DOHH2 (cell line): ENCODE results near the gene LYZL1.

Source experiments
- H3F3A ChIP-seq: fragments of 200-600 bp; sonication (generic), shearing (Covaris generic); 2 replicates; pipeline ENCODE4 v1.6.0; 2016; ENCODE audit warnings: antibody characterized with exemption, mild to moderate bottlenecking; ENCODE audit not compliant: control insufficient read depth, insufficient read depth
- H3K27ac ChIP-seq: fragments of 200-600 bp; sonication (generic); 2 replicates; pipeline ENCODE4 v1.5.1; 2014; ENCODE audit warnings: low read depth, mild to moderate bottlenecking, low read length, moderate library complexity
- H3K27me3 ChIP-seq: fragments of 200-600 bp; sonication (generic); 2 replicates; pipeline ENCODE4 v1.6.1; 2014; ENCODE audit warnings: mild to moderate bottlenecking, low read length, mixed read lengths; ENCODE audit not compliant: control insufficient read depth
- H3K36me3 ChIP-seq: fragments of 200-600 bp; sonication (generic); 2 replicates; pipeline ENCODE4 v1.6.1; 2014; ENCODE audit warnings: mild to moderate bottlenecking, low read length, moderate library complexity, mixed read lengths; ENCODE audit not compliant: control insufficient read depth
- H3K4me1 ChIP-seq: fragments of 200-600 bp; sonication (generic); 2 replicates; pipeline ENCODE4 v1.6.1; 2014; ENCODE audit warnings: mild to moderate bottlenecking, low read length, mixed read lengths; ENCODE audit not compliant: control insufficient read depth
- H3K4me2 ChIP-seq: fragments of 200-600 bp; sonication (generic); 2 replicates; pipeline ENCODE4 v1.6.0; 2014; ENCODE audit warnings: mild to moderate bottlenecking, low read length, moderate library complexity
- H3K4me3 ChIP-seq: fragments of 200-600 bp; sonication (generic); 2 replicates; pipeline ENCODE4 v1.5.1; 2014; ENCODE audit warnings: mild to moderate bottlenecking, low read length, mixed read lengths
- H3K79me2 ChIP-seq: fragments of 200-600 bp; sonication (generic); 2 replicates; pipeline ENCODE4 v1.6.1; 2014; ENCODE audit warnings: mild to moderate bottlenecking, low read length, mixed read lengths; ENCODE audit not compliant: control insufficient read depth
- H3K9me2 ChIP-seq: fragments of 200-600 bp; sonication (generic); replicated peaks from 2 replicates; pipeline ENCODE4 v1.6.1; 2014; ENCODE audit warnings: mild to moderate bottlenecking, low read length, mixed read lengths; ENCODE audit not compliant: control insufficient read depth
- H3K9me3 ChIP-seq: fragments of 200-600 bp; sonication (generic); 2 replicates; pipeline ENCODE4 v1.6.1; 2014; ENCODE audit warnings: antibody characterized with exemption, low read length, mixed read lengths; ENCODE audit not compliant: control insufficient read depth, insufficient read depth
- H4K20me1 ChIP-seq: fragments of 200-600 bp; sonication (generic); 2 replicates; pipeline ENCODE4 v1.6.0; 2014; ENCODE audit warnings: low read depth, mild to moderate bottlenecking, antibody characterized with exemption, low read length, moderate library complexity; ENCODE audit not compliant: control insufficient read depth, insufficient read depth
- EZH2phosphoT487 ChIP-seq: fragments of 200-600 bp; sonication (generic); IDR thresholded peaks from 2 replicates; pipeline ENCODE4 v1.6.1; 2017; ENCODE audit warnings: borderline replicate concordance, mild to moderate bottlenecking, antibody characterized with exemption, low read length, moderate library complexity, mixed read lengths
- TF ChIP-seq, protein P1 (sequence below): fragments of 200-600 bp; sonication (generic); IDR thresholded peaks from one replicate; pipeline ENCODE4 v1.5.1; 2014; ENCODE audit warnings: antibody characterized with exemption, mild to moderate bottlenecking, low read depth, low read length; ENCODE audit not compliant: poor library complexity, severe bottlenecking

The LYZL1 gene

DNA sequence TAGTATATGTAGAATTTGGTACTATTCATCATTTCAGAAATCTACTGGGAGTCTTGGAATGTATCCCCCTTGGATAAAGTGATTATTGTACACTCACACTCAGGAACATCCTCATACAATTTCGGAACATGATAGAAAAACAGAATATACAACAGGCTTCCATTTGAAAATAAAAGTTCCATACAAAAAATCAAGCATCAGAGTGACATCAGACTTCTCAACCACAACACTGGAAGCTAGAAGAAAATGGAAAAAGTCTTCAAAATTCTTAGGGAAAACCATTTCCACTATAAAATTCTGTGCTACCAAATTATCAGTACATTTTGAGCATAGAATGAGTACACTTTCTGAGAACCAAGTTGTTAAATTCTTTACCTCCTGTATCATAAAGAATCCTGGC is 8.8 kb downstream of the LYZL1 start:
- Histone ChIP-seq H3K27me3 (no peaks in the 10 kb centered on the region), H3K79me2 (no peaks in the 10 kb centered on the region), H3K9me2 (no peaks in the 10 kb centered on the region), H3F3A (no peaks in the 10 kb centered on the region), H3K27ac (no peak overlapping the region), H3K4me3 (no peak overlapping the region), H3K4me1 (no peaks in the 10 kb centered on the region), H3K36me3 (no peaks in the 10 kb centered on the region), H4K20me1 (no peaks in the 10 kb centered on the region), H3K4me2 (no peak overlapping the region), H3K9me3 (no peaks in the 10 kb centered on the region)
- TF ChIP-seq EZH2phosphoT487, result no peak

DNA sequence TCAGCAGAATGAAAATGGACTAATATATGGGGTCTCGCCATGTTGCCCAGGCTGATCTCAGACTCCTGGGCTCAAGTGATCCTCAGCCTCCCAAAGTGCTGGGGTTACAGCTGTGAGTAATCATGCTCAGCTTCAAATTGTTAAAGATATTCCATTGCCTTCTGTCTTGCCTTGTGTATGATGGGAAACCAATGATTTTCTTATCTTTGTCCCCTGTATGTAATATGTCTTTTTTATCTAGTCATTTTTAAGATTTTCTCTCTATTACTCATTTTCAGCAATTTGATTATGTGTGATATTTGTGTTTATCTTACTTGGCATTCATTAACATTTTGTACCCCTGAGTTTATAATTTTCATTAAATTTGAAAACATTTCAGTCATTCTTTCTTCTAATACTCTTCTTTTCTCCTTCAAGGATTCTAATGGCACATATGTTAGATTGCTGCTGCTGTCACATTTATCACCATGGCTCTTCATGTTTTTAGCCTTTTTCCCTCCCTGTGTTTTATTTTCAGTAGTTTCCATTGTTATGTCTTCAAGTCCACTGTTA is 12.6 kb downstream of the LYZL1 start:
- H3K4me3 ChIP-seq, result no peak overlapping the region
- H4K20me1 ChIP-seq, result no peaks in the 10 kb centered on the region
- H3K27ac ChIP-seq, result no peak overlapping the region
- TF ChIP-seq, protein P1, sequence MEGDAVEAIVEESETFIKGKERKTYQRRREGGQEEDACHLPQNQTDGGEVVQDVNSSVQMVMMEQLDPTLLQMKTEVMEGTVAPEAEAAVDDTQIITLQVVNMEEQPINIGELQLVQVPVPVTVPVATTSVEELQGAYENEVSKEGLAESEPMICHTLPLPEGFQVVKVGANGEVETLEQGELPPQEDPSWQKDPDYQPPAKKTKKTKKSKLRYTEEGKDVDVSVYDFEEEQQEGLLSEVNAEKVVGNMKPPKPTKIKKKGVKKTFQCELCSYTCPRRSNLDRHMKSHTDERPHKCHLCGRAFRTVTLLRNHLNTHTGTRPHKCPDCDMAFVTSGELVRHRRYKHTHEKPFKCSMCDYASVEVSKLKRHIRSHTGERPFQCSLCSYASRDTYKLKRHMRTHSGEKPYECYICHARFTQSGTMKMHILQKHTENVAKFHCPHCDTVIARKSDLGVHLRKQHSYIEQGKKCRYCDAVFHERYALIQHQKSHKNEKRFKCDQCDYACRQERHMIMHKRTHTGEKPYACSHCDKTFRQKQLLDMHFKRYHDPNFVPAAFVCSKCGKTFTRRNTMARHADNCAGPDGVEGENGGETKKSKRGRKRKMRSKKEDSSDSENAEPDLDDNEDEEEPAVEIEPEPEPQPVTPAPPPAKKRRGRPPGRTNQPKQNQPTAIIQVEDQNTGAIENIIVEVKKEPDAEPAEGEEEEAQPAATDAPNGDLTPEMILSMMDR, result no peak
- TF ChIP-seq EZH2phosphoT487, result no peak
- no peaks in the 10 kb centered on the region for H3F3A ChIP-seq
- no peak overlapping the region for H3K4me2 ChIP-seq
- H3K79me2 ChIP-seq, result no peaks in the 10 kb centered on the region
- no peaks in the 10 kb centered on the region for H3K9me2 ChIP-seq
- H3K4me1 ChIP-seq, result no peaks in the 10 kb centered on the region
- H3K36me3 ChIP-seq, result no peaks in the 10 kb centered on the region
- no peaks in the 10 kb centered on the region for H3K27me3 ChIP-seq
- no peaks in the 10 kb centered on the region for H3K9me3 ChIP-seq

DNA sequence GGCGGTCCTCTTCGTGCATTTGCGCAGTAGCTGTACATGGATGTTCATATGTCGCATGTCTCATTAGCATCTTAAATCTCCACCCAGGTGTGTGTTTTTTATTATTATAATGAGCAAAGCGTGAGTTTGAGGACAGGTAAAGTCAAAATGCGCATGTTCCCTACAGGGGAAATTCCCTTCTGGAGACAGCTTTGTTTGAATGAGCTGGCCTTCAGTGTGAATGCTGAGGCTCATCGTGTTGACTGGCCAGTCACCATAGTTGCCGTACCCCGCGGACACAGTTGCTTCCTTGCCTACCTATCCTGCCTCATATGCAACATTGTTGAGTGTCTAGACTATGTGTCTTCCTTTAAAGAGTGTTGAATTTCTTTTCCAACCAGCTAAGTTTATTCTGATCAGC is 13.6 kb downstream of the LYZL1 start:
- Histone ChIP-seq H3K27ac (no peak overlapping the region), H3K27me3 (no peaks in the 10 kb centered on the region), H3K79me2 (no peaks in the 10 kb centered on the region), H3K4me2 (no peak overlapping the region), H4K20me1 (no peaks in the 10 kb centered on the region), H3K36me3 (no peaks in the 10 kb centered on the region), H3K4me1 (no peaks in the 10 kb centered on the region), H3K4me3 (no peak overlapping the region), H3K9me2 (no peaks in the 10 kb centered on the region), H3K9me3 (no peaks in the 10 kb centered on the region), H3F3A (no peaks in the 10 kb centered on the region)
- no peak for TF ChIP-seq EZH2phosphoT487
- TF ChIP-seq, protein P1, result no peak

DNA sequence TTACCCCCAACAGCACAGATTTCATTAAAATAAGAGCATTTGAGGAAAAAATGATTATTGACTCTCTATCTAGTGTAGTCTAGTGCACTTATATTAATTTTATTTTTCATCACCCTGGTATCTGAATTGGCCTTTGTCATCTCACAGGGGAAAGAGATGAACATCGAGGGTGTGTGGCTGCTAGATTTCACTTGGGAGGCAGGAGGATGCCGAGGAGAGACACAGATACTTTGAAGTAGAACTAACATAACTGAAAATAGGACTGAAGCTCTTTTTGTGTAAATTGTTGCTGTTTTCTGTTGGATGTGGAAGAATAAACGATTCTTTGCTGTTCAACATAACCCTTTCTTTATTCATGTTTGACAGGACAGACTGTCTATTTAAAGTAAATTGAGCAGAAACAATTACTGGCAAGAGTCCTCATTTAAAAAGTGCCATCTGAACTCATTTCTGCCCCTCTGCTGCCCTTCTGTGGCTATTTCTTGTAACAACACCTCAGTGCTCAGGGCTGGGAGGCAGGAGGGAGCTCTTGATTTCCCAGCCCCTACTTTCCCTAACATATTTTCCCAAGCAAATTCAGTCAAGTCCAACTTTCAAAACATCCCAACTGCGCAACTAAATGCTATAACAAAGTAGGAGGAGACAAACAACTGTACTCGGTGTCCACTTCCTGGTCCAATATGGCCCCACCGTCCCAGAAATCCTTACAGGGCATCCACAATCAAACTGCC is 15.6 kb downstream of the LYZL1 start:
- Histone ChIP-seq H4K20me1 (no peaks in the 10 kb centered on the region), H3K4me1 (no peaks in the 10 kb centered on the region), H3K4me3 (no peak overlapping the region), H3K79me2 (no peaks in the 10 kb centered on the region), H3K9me3 (no peaks in the 10 kb centered on the region), H3K36me3 (no peaks in the 10 kb centered on the region), H3K27me3 (no peaks in the 10 kb centered on the region), H3F3A (no peaks in the 10 kb centered on the region), H3K9me2 (no peaks in the 10 kb centered on the region), H3K27ac (no peak overlapping the region), H3K4me2 (no peak overlapping the region)
- no peak for TF ChIP-seq EZH2phosphoT487
- TF ChIP-seq, protein P1, result peak; percentile 76
